T47D (cell line): ENCODE data around the gene AFF3.

Experiments
- DNase-seq, 2 experiments: peaks; one replicate each; pipeline versions ENCODE4 v3.0.0 to v3.0.0-alpha.2; 2011 to 2012; ENCODE audit warnings: low read depth in 1 of 2, low spot score in 1 of 2
- JUND ChIP-seq: IDR thresholded peaks from 2 replicates; pipeline ENCODE4 v1.6.1; 2012; ENCODE audit warnings: low read depth
- in situ Hi-C: cut with HindIII; loops from 2 replicates; pipeline ENCODE4 v1.10.0; 2016; ENCODE audit warnings: low sequenced_read_pairs, low pct_unique_long_range_greater_than_20kb

Gene AFF3

GRCh38 chr2:99864561-99865553, 277.5 kb downstream of the AFF3 start:
- peak in 1 of 2 experiments; percentile 37 for DNase-seq
- in situ Hi-C loops, result no loop called here

GRCh38 chr2:99863903-99864270, 278.5 kb downstream of the AFF3 start:
- no peak for DNase-seq
- TF ChIP-seq JUND, result no peak
- in situ Hi-C loops, result no loop called here

More at GRCh38 chr2:99864561-99865553, 277.5 kb downstream of the AFF3 start:
- no peak for TF ChIP-seq JUND

GRCh38 chr2:99863236-99863902, 279.0 kb downstream of the AFF3 start:
- in situ Hi-C loops, result no loop called here
- DNase-seq, result no peak
- no peak for TF ChIP-seq JUND

- in situ Hi-C loops, result no loop called here
- TF ChIP-seq JUND, result no peak
- DNase-seq, result no peak
Measured at GRCh38 chr2:99862566-99862965, 279.8 kb downstream of the AFF3 start.

GRCh38 chr2:99861376-99861760, 281.0 kb downstream of the AFF3 start:
- TF ChIP-seq JUND, result no peak
- DNase-seq, result no peak
- in situ Hi-C loops, result no loop called here

GRCh38 chr2:99860720-99861375, 281.5 kb downstream of the AFF3 start:
- TF ChIP-seq JUND, result no peak
- no peak for DNase-seq

GRCh38 chr2:99858951-99859596, 283.3 kb downstream of the AFF3 start:
- no peak for DNase-seq
- TF ChIP-seq JUND, result no peak
- in situ Hi-C loops, result no loop called here

More at GRCh38 chr2:99860720-99861375, 281.5 kb downstream of the AFF3 start:
- in situ Hi-C loops, result no loop called here

- in situ Hi-C loops, result no loop called here
- TF ChIP-seq JUND, result no peak
- no peak for DNase-seq
Measured at GRCh38 chr2:99857867-99858444, 284.4 kb downstream of the AFF3 start.

GRCh38 chr2:99857372-99857771, 285.0 kb downstream of the AFF3 start:
- in situ Hi-C loops, result no loop called here
- TF ChIP-seq JUND, result no peak
- DNase-seq, result no peak

GRCh38 chr2:99856119-99856518, 286.3 kb downstream of the AFF3 start:
- in situ Hi-C loops, result no loop called here
- DNase-seq, result no peak
- no peak for TF ChIP-seq JUND

- no peak for TF ChIP-seq JUND
- in situ Hi-C loops, result no loop called here
- no peak for DNase-seq
Measured at GRCh38 chr2:99854236-99854852, 288.0 kb downstream of the AFF3 start.
